ENCODE results near the gene PSTPIP1.

DNA sequence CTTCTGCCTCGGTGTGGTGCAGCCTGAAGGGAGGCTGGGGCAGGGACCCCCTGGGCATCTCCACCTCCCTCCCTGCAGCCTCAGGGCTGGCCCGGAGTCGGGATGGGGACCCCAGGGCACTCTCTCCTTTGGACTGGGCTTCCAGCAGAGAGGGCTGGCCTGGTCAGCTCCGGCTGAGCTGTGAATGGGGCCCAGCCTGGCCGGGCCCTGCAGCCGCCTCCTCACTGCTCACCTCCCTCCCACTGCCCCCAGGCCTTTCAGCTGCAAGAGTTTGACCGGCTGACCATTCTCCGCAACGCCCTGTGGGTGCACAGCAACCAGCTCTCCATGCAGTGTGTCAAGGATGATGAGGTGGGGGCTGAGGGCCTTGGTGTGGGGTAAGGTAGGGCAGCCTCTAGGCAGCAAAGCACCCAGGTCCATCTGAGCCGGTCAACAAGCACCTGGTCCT, 36.0 kb downstream of the PSTPIP1 start:
- TF ChIP-seq, protein P1, sequence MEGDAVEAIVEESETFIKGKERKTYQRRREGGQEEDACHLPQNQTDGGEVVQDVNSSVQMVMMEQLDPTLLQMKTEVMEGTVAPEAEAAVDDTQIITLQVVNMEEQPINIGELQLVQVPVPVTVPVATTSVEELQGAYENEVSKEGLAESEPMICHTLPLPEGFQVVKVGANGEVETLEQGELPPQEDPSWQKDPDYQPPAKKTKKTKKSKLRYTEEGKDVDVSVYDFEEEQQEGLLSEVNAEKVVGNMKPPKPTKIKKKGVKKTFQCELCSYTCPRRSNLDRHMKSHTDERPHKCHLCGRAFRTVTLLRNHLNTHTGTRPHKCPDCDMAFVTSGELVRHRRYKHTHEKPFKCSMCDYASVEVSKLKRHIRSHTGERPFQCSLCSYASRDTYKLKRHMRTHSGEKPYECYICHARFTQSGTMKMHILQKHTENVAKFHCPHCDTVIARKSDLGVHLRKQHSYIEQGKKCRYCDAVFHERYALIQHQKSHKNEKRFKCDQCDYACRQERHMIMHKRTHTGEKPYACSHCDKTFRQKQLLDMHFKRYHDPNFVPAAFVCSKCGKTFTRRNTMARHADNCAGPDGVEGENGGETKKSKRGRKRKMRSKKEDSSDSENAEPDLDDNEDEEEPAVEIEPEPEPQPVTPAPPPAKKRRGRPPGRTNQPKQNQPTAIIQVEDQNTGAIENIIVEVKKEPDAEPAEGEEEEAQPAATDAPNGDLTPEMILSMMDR (IDR thresholded peaks at IDR 0.05; ENCODE audit: insufficient read depth, low read depth, low read length), result no peak
- no peak for TF ChIP-seq EZH2 (IDR thresholded peaks at IDR 0.05; ENCODE audit: insufficient read depth, low read length)
